H1 (cell line): ENCODE measurements around the gene TXNDC5. TPM values are rescaled to one million over a fixed set of nuclear protein-coding genes. Genes with fewer than 3 reads are reported as not detected.

Experiments
- CTCF ChIA-PET: fragments of 300-600 bp; sonication (Branson Sonifier 250); formaldehyde crosslinking; loops from one replicate; lab custom pipeline; 2021; ENCODE audit not compliant: partially characterized antibody; lab: Charles Lee
- POLR2A ChIA-PET: fragments of 300-600 bp; sonication (Branson Sonifier 250); formaldehyde crosslinking; loops from one replicate; lab custom pipeline; 2021; ENCODE audit warnings: inconsistent platforms; ENCODE audit not compliant: partially characterized antibody; lab: Charles Lee
- DNase-seq, 2 experiments: peaks; one replicate each; pipeline versions ENCODE4 v3.0.0 to v3.0.0-alpha.2; 2010 to 2022; ENCODE audit warnings: low spot score in 2 of 2, low read depth in 1 of 2, mixed read lengths in 1 of 2
- FAIRE-seq: peaks from 2 replicates; lab custom pipeline; 2011; peaks lifted over from hg19 to GRCh38; lab: Jason Lieb, UNC
- H2AFZ ChIP-seq: 2 replicates; pipeline ENCODE4 v1.8.1; 2012; ENCODE audit warnings: low read length, inconsistent platforms
- H2AK5ac ChIP-seq: 2 replicates; pipeline ENCODE4 v1.6.1; 2013; ENCODE audit warnings: low read depth, low read length
- H2BK120ac ChIP-seq: replicated peaks from 2 replicates; pipeline ENCODE3; 2013; ENCODE audit warnings: low read depth, low read length, inconsistent platforms
- H2BK12ac ChIP-seq: 2 replicates; pipeline ENCODE4 v1.6.1; 2013; ENCODE audit warnings: low read depth, low read length
- H2BK15ac ChIP-seq: 2 replicates; pipeline ENCODE4 v1.6.1; 2013; ENCODE audit warnings: low read length
- H2BK20ac ChIP-seq: 2 replicates; pipeline ENCODE4 v1.6.1; 2013; ENCODE audit warnings: low read length
- H2BK5ac ChIP-seq: 2 replicates; pipeline ENCODE4 v1.6.1; 2013; ENCODE audit warnings: low read depth, low read length
- H3K14ac ChIP-seq: 2 replicates; pipeline ENCODE4 v1.6.1; 2013; ENCODE audit warnings: inconsistent platforms; ENCODE audit not compliant: insufficient read length
- H3K18ac ChIP-seq: 2 replicates; pipeline ENCODE4 v1.6.1; 2013; ENCODE audit warnings: low read length; ENCODE audit errors: extremely low read depth
- H3K23ac ChIP-seq: 2 replicates; pipeline ENCODE4 v1.6.1; 2013; ENCODE audit warnings: inconsistent platforms; ENCODE audit not compliant: insufficient read length
- H3K23me2 ChIP-seq: 2 replicates; pipeline ENCODE4 v1.6.1; 2013; ENCODE audit warnings: low read depth, low read length
- H3K27ac ChIP-seq: 2 replicates; pipeline ENCODE4 v1.6.1; 2011; ENCODE audit warnings: low read depth, low read length, inconsistent platforms
- H3K27me3 ChIP-seq, 4 experiments: replicated peaks in 1 of 4; 1 replicate in 1 of 4; 2 replicates in 3 of 4; pipeline versions ENCODE4 v1.6.1 to v1.8.1; 2011 to 2013; ENCODE audit warnings: low read length in 3 of 4, mild to moderate bottlenecking in 3 of 4, inconsistent platforms in 2 of 4, mixed read lengths in 2 of 4, moderate library complexity in 1 of 4; ENCODE audit not compliant: control insufficient read depth in 3 of 4, insufficient read depth in 3 of 4; ENCODE audit errors: extremely low read depth in 1 of 4
- H3K36me3 ChIP-seq, 4 experiments: 2 replicates each; pipeline versions ENCODE4 v1.6.1 to v1.8.1; 2011 to 2013; ENCODE audit warnings: mild to moderate bottlenecking in 4 of 4, low read length in 3 of 4, moderate library complexity in 2 of 4, control low read depth in 1 of 4, inconsistent platforms in 1 of 4; ENCODE audit not compliant: insufficient read depth in 4 of 4, control insufficient read depth in 2 of 4
- H3K4ac ChIP-seq: replicated peaks from 2 replicates; pipeline ENCODE3; 2013; ENCODE audit warnings: low read length, low read depth, mixed read lengths, inconsistent platforms; ENCODE audit not compliant: insufficient read length
- H3K4me1 ChIP-seq, 4 experiments: replicated peaks in 1 of 4; 1 replicate in 1 of 4; 2 replicates in 3 of 4; pipeline versions ENCODE4 v1.6.1 to v1.8.1; 2011 to 2013; ENCODE audit warnings: low read length in 3 of 4, inconsistent platforms in 2 of 4, mixed read lengths in 1 of 4; ENCODE audit not compliant: insufficient read depth in 4 of 4, control insufficient read depth in 3 of 4
- H3K4me2 ChIP-seq, 2 experiments: 2 replicates each; pipeline versions ENCODE4 v1.6.1 to v1.8.1; 2011 to 2013; ENCODE audit warnings: low read depth in 2 of 2, low read length in 2 of 2, control low read depth in 1 of 2, inconsistent platforms in 1 of 2, mild to moderate bottlenecking in 1 of 2; ENCODE audit not compliant: insufficient read depth in 1 of 2
- H3K4me3 ChIP-seq, 4 experiments: fragments of 200-600, 300-600 bp in 1 of 4; sonication (generic), shearing (Covaris generic), sonication (Bioruptor Twin) in 1 of 4; 2 replicates each; pipeline versions ENCODE4 v1.5.1 to v1.8.1; 2011 to 2016; ENCODE audit warnings: low read length in 4 of 4, low read depth in 3 of 4, control low read depth in 2 of 4, inconsistent platforms in 2 of 4, mild to moderate bottlenecking in 2 of 4, mixed read lengths in 1 of 4, moderate library complexity in 1 of 4; ENCODE audit not compliant: insufficient read depth in 2 of 4; ENCODE audit errors: extremely low read depth in 1 of 4
- H3K56ac ChIP-seq: replicated peaks from 2 replicates; pipeline ENCODE3; 2013; ENCODE audit warnings: low read depth, mild to moderate bottlenecking, mixed read lengths, low read length, inconsistent platforms; ENCODE audit not compliant: insufficient read length
- H3K79me1 ChIP-seq: 2 replicates; pipeline ENCODE4 v1.6.1; 2013; ENCODE audit warnings: low read depth, low read length, control low read depth
- H3K79me2 ChIP-seq, 2 experiments: 2 replicates each; pipeline versions ENCODE4 v1.6.1 to v1.8.1; 2012 to 2013; ENCODE audit warnings: low read length in 2 of 2, mild to moderate bottlenecking in 2 of 2, inconsistent platforms in 1 of 2; ENCODE audit not compliant: insufficient read depth in 2 of 2, control insufficient read depth in 1 of 2
- H3K9ac ChIP-seq, 4 experiments: replicated peaks in 1 of 4; 1 replicate in 1 of 4; 2 replicates in 3 of 4; pipeline versions ENCODE4 v1.6.1 to v1.8.1; 2011 to 2013; ENCODE audit warnings: low read depth in 3 of 4, low read length in 3 of 4, control low read depth in 2 of 4, mild to moderate bottlenecking in 2 of 4, moderate library complexity in 2 of 4, inconsistent platforms in 1 of 4; ENCODE audit errors: extremely low read depth in 1 of 4
- H3K9me3 ChIP-seq, 2 experiments: 2 replicates each; pipeline versions ENCODE4 v1.6.1 to v1.8.1; 2012 to 2013; ENCODE audit warnings: mild to moderate bottlenecking in 2 of 2, moderate library complexity in 2 of 2, control low read depth in 1 of 2, inconsistent platforms in 1 of 2, low read depth in 1 of 2, low read length in 1 of 2, mixed read lengths in 1 of 2; ENCODE audit not compliant: insufficient read depth in 2 of 2
- H4K20me1 ChIP-seq, 2 experiments: replicated peaks in 1 of 2; 2 replicates each; pipeline versions ENCODE3 to v1.8.1; 2011 to 2013; ENCODE audit warnings: inconsistent platforms in 2 of 2, low read length in 2 of 2, mild to moderate bottlenecking in 1 of 2; ENCODE audit not compliant: insufficient read depth in 2 of 2, control insufficient read depth in 1 of 2
- H4K5ac ChIP-seq: 2 replicates; pipeline ENCODE4 v1.6.1; 2013; ENCODE audit warnings: low read length, low read depth, mixed read lengths, inconsistent platforms; ENCODE audit not compliant: insufficient read length
- H4K8ac ChIP-seq: 2 replicates; pipeline ENCODE4 v1.8.0; 2013; ENCODE audit warnings: mild to moderate bottlenecking, moderate library complexity, low read length, inconsistent platforms; ENCODE audit not compliant: insufficient read depth; ENCODE audit errors: extremely low read depth
- H4K91ac ChIP-seq: replicated peaks from 2 replicates; pipeline ENCODE3; 2013; ENCODE audit warnings: low read length, mixed read lengths, inconsistent platforms; ENCODE audit not compliant: insufficient read length
- CEBPB ChIP-seq: IDR thresholded peaks from 2 replicates; pipeline ENCODE4 v1.6.1; 2012; ENCODE audit warnings: low read depth, low read length
- CHD1 ChIP-seq: IDR thresholded peaks from 2 replicates; pipeline ENCODE4 v1.6.1; 2012; ENCODE audit warnings: low read depth, low read length, improper control_type of control experiment
- CHD2 ChIP-seq: IDR thresholded peaks from 2 replicates; pipeline ENCODE4 v1.6.1; 2012; ENCODE audit warnings: low read length, improper control_type of control experiment
- KDM4A ChIP-seq: IDR thresholded peaks from one replicate; pipeline ENCODE4 v1.7.1; 2012; ENCODE audit warnings: low read depth, mild to moderate bottlenecking, moderate library complexity, low read length, inconsistent platforms; ENCODE audit not compliant: severe bottlenecking
- WGBS, 2 experiments: shearing (Covaris generic) in 1 of 2; methylation state at CpG; one replicate each; pipeline versions ENCODE4 v1.1.6 to v1.1.7; 2013 to 2015; ENCODE audit warnings: low lambda C conversion rate in 2 of 2, mixed read lengths in 2 of 2, inconsistent platforms in 1 of 2, low coverage in 1 of 2, missing lambda C conversion rate in 1 of 2; ENCODE audit not compliant: insufficient replicate concordance in 2 of 2, insufficient coverage in 1 of 2, insufficient read length in 1 of 2; ENCODE audit errors: extremely low coverage in 1 of 2, missing lambda C conversion rate in 1 of 2; 5-methylcytosine and 5-hydroxymethylcytosine counted together
- polyA plus RNA-seq, 7 experiments: library from polyadenylated mRNA; depleted of rRNA in 3 of 7; stranded (reverse) in 5 of 7; unstranded in 2 of 7; fragments of >200 nt in 5 of 7; fragments of 200-250 nt in 2 of 7; gene quantifications; 1 replicate in 5 of 7; 2 replicates in 1 of 7; 4 replicates in 1 of 7; pipeline versions ENCODE4 v1.2.1 to v1.2.3, GENCODE V29; 2011 to 2013; ENCODE audit warnings: missing spikeins in 2 of 7, mixed read lengths in 2 of 7
- total RNA-seq: library from RNA; stranded (reverse); fragmentation: NEBNext Ultra II Directional; extraction: Animal tissue kit (Norgen Biotek cat#: 25700); gene quantifications from 2 replicates; pipeline ENCODE4 v1.2.1, GENCODE V29; 2021

Gene TXNDC5
- total and polyA plus RNA-seq, 2 of the 8 experiments (the other 6 are each of a cell fraction or from before 2014, with no cell fraction given): 114 to 172 TPM

DNA sequence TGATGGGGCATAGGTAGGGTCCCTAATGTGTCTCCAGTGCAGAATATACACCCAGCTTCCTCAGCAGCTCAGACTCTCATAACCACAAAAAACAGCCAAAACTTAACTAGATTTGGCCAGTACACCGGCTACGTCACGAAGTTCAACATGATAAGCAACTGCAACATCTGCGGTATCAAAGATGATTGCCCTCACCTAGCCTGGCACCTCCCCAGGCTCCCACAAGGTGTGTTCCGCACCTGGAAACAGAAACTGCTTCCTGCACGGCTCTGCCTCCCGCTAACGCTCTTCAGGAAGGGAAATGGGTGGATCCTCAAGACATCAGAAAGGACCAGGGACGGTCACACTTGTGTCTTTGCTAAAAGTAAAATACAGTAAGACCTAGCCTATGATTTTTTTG, 9.5 kb downstream of the TXNDC5 start:
- Histone ChIP-seq H3K56ac (no peak overlapping the region), H3K4me1 (no peaks in the 10 kb centered on the region), H2BK120ac (no peak overlapping the region), H4K8ac (no peak overlapping the region), H4K91ac (no peak overlapping the region), H2AK5ac (no peak overlapping the region), H3K23ac (no peak overlapping the region), H3K27me3 (no peaks in the 10 kb centered on the region), H3K9ac (no peak overlapping the region), H3K4ac (no peak overlapping the region), H2BK12ac (no peak overlapping the region), H3K9me3 (no peaks in the 10 kb centered on the region), H3K79me2 (peaks cover 0 to 12% of the 10 kb centered on the region in 2 experiments; a peak in 2 of 4 replicates), H2BK5ac (no peak overlapping the region), H3K18ac (no peak overlapping the region), H4K20me1 (peaks cover 8 to 9% of the 10 kb centered on the region in 2 experiments), H3K23me2 (no peaks in the 10 kb centered on the region), H2BK15ac (no peak overlapping the region), H3K79me1 (peaks cover 4% of the 10 kb centered on the region), H3K4me3 (no peak overlapping the region), H3K27ac (no peak overlapping the region), H4K5ac (no peak overlapping the region), H3K4me2 (no peak overlapping the region), H3K36me3 (peaks cover 26 to 74% (median 67%) of the 10 kb centered on the region in 4 experiments), H2BK20ac (no peak overlapping the region)
- DNase-seq (no peak), FAIRE-seq (no peak)
- ChIA-PET POLR2A (no interaction called here), CTCF (interaction anchor here (0.6 kb wide), 1 partner anchor 107 kb away, joined by 3 read pairs; no protein-coding TSS in a partner anchor)
- WGBS, 2 experiments: 96% methylated on average over 9 of the region's 9 CpGs; no CpG with 5 or more reads in 1 of the 2 experiments
- TF ChIP-seq CEBPB (no peak), KDM4A (no peak), CHD2 (no peak), CHD1 (no peak)
- TF ChIP-seq, all 59 proteins: peak for 0
- Histone ChIP-seq H3K14ac (no peak overlapping the region), H2AFZ (no peak overlapping the region)
